NB4 (cell line): ENCODE data around the gene TADA3.

Source experiments
- POLR2A ChIP-seq: IDR thresholded peaks from 2 replicates; pipeline ENCODE4 v1.6.1; 2011; ENCODE audit warnings: mild to moderate bottlenecking; ENCODE audit not compliant: insufficient read length; ENCODE audit errors: extremely low read depth
- TF ChIP-seq, protein P1 (sequence below): IDR thresholded peaks from one replicate; pipeline ENCODE4 v1.5.1; 2012; ENCODE audit warnings: low read depth, low read length

DNA sequence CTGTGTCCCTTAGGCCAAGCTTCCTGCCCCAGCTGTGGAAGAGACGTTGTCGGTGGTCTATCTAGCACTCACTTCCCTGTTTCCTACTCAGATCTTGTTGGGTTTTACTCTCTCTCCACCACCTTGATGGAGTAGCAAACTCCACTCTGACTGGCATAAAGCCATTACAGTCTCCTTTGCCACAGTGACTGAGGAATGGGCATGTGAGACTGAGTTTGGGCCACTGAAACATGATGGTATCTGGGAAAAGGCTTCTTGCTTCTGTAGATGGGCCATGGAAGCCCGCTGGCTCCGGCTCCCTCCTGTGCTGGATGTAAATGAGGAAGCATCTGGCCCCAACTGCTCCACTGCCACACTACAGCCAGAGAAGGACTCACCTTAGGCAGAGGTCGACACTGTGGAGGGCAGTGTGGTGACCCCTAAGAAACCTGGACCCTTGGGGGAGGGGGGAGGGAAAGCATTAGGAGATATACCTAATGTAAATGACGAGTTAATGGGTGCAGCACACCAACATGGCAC, 13.1 kb downstream of the TADA3 start:
- TF ChIP-seq POLR2A = no peak
- TF ChIP-seq, protein P1, sequence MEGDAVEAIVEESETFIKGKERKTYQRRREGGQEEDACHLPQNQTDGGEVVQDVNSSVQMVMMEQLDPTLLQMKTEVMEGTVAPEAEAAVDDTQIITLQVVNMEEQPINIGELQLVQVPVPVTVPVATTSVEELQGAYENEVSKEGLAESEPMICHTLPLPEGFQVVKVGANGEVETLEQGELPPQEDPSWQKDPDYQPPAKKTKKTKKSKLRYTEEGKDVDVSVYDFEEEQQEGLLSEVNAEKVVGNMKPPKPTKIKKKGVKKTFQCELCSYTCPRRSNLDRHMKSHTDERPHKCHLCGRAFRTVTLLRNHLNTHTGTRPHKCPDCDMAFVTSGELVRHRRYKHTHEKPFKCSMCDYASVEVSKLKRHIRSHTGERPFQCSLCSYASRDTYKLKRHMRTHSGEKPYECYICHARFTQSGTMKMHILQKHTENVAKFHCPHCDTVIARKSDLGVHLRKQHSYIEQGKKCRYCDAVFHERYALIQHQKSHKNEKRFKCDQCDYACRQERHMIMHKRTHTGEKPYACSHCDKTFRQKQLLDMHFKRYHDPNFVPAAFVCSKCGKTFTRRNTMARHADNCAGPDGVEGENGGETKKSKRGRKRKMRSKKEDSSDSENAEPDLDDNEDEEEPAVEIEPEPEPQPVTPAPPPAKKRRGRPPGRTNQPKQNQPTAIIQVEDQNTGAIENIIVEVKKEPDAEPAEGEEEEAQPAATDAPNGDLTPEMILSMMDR = no peak
